ENCODE results near the gene GDF11. TPM values are rescaled to one million over a fixed set of nuclear protein-coding genes. Genes with fewer than 3 reads are reported as not detected.

Gene GDF11
- total RNA-seq, 6 experiments from 2014 or later = 0.25 to 0.95 (median 0.54) TPM

- H3K4me3 ChIP-seq = no peak overlapping the region
- DNase-seq (no peak), ATAC-seq (peak; percentile 57 to 67 (median 62))
- WGBS (ENCODE audit: insufficient coverage, low coverage, low lambda C conversion rate, missing lambda C conversion rate) = 59% methylated on average over 2 of the region's 5 CpGs
- peaks cover 5 to 77% (median 37%) of the 10 kb centered on the region in 4 donors for H3K36me3 ChIP-seq
- H3K4me1 ChIP-seq = no peaks in the 10 kb centered on the region
- no peaks in the 10 kb centered on the region for H3K9me3 ChIP-seq
- TF ChIP-seq, protein P1, sequence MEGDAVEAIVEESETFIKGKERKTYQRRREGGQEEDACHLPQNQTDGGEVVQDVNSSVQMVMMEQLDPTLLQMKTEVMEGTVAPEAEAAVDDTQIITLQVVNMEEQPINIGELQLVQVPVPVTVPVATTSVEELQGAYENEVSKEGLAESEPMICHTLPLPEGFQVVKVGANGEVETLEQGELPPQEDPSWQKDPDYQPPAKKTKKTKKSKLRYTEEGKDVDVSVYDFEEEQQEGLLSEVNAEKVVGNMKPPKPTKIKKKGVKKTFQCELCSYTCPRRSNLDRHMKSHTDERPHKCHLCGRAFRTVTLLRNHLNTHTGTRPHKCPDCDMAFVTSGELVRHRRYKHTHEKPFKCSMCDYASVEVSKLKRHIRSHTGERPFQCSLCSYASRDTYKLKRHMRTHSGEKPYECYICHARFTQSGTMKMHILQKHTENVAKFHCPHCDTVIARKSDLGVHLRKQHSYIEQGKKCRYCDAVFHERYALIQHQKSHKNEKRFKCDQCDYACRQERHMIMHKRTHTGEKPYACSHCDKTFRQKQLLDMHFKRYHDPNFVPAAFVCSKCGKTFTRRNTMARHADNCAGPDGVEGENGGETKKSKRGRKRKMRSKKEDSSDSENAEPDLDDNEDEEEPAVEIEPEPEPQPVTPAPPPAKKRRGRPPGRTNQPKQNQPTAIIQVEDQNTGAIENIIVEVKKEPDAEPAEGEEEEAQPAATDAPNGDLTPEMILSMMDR (IDR thresholded peaks at IDR 0.05) = peak; percentile 35 to 60 (median 45)
- TF ChIP-seq POLR2A (IDR thresholded peaks at IDR 0.05) = no peak
- intact Hi-C loops (cut with DNase I) = loop anchor here in 1 of 2 donors (10.0 kb wide), 1 partner anchor 52 kb away; the partner anchor contains the start of gene GDF11
- no peaks in the 10 kb centered on the region for H3K27me3 ChIP-seq
- no peak overlapping the region for H3K27ac ChIP-seq
Measured at GRCh38 chr12:55797068-55797467, 54.1 kb downstream of the GDF11 start.

DNA sequence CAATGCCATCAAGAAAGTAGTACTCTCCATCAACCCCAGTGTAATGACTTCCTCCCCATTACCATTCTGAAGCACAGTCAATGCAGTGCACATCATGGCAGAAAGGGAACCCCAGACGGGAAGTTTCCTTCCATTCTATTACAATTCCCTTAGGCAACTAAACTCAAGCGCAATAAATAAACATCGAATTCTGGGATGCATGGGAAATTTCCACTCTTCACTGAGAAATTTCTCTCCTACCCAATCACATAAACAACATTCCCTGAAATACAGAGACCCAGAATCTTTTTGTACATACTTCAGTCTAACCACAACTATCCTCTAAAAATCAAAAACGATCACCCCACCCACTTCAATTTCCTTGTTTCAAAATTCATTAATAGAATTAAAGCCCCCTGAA, 54.6 kb downstream of the GDF11 start:
- intact Hi-C loops (cut with DNase I) = loop anchor here in 1 of 2 donors (10.0 kb wide), 1 partner anchor 53 kb away; the partner anchor contains the start of gene GDF11
- Histone ChIP-seq H3K9me3 (no peaks in the 10 kb centered on the region), H3K27ac (no peak overlapping the region), H3K36me3 (peaks cover 5 to 80% (median 37%) of the 10 kb centered on the region in 4 donors), H3K4me3 (no peak overlapping the region), H3K27me3 (no peaks in the 10 kb centered on the region), H3K4me1 (no peaks in the 10 kb centered on the region)
- WGBS (ENCODE audit: insufficient coverage, low coverage, low lambda C conversion rate, missing lambda C conversion rate) = 81% methylated on average over 4 of the region's 4 CpGs
- ATAC-seq (no peak), DNase-seq (no peak)
- no peak for TF ChIP-seq POLR2A (IDR thresholded peaks at IDR 0.05)
- TF ChIP-seq, protein P1 (IDR thresholded peaks at IDR 0.05) = no peak

Small RNA genes lying within 50 kb of the gene (small RNA-seq; reads per million reads assigned to genes)
- 0 reads per million in 2 experiments for gene AC009779.1
- 0 reads per million in 2 experiments for gene RF00017

Other genes starting within 250 kb of the GDF11 start
- not detected for gene OR6C4, start 193.5 kb upstream of the GDF11 start, total RNA-seq
- gene OR2AP1, start 170.7 kb upstream of the GDF11 start, total RNA-seq = not detected
- gene OR10P1, start 106.2 kb upstream of the GDF11 start, total RNA-seq = not detected
- gene ITGA7, start 35.2 kb upstream of the GDF11 start, total RNA-seq = 10 to 100 TPM in 3 of 6 experiments, 1 to 10 TPM in 3; 3.1 to 20.1 (median 8.3) TPM
- gene BLOC1S1, start 27.1 kb upstream of the GDF11 start, total RNA-seq = 100 to 1,000 TPM in 3 of 6 experiments, 10 to 100 TPM in 3; 81.8 to 175 (median 99.0) TPM
- gene RDH5, start 22.7 kb upstream of the GDF11 start, total RNA-seq = 10 to 100 TPM; 26.3 to 52.5 (median 43.0) TPM
- gene CD63, start 14.1 kb upstream of the GDF11 start, total RNA-seq = 100 to 1,000 TPM; 213 to 556 (median 317) TPM
- 10 to 100 TPM; 11.3 to 22.3 (median 17.0) TPM for gene SARNP, start 74.6 kb downstream of the GDF11 start, total RNA-seq
- 10 to 100 TPM; 20.2 to 35.4 (median 24.9) TPM for gene ORMDL2, start 74.9 kb downstream of the GDF11 start, total RNA-seq
- 10 to 100 TPM; 11.8 to 17.2 (median 13.1) TPM for gene DNAJC14, start 86.5 kb downstream of the GDF11 start, total RNA-seq
- 1 to 10 TPM; 1.3 to 5.0 (median 1.9) TPM for gene MMP19, start 99.8 kb downstream of the GDF11 start, total RNA-seq
- gene PYM1, start 184.8 kb downstream of the GDF11 start, total RNA-seq = 10 to 100 TPM; 16.5 to 36.4 (median 20.9) TPM
- gene DGKA, start 188.0 kb downstream of the GDF11 start, total RNA-seq = 1 to 10 TPM; 2.7 to 7.6 (median 4.9) TPM
- 1 to 10 TPM; 1.5 to 4.5 (median 2.7) TPM for gene PMEL, start 222.9 kb downstream of the GDF11 start, total RNA-seq
- gene CDK2, start 223.7 kb downstream of the GDF11 start, total RNA-seq = 10 to 100 TPM in 3 of 6 experiments, 1 to 10 TPM in 3; 8.0 to 14.9 (median 10.6) TPM
- gene RAB5B, start 231.0 kb downstream of the GDF11 start, total RNA-seq = 10 to 100 TPM; 36.5 to 60.7 (median 51.6) TPM